ENCODE measurements around the gene PORCN.

- TF ChIP-seq CTCF (IDR thresholded peaks at IDR 0.05): no peak
- TF ChIP-seq POLR2A (IDR thresholded peaks at IDR 0.05): no peak
Observed at GRCh38 chrX:48504261-48504660, 4.5 kb upstream of the PORCN start.

All from right lobe of liver (tissue), 4 donors.